ENCODE data around the gene CCDC172. TPM values are rescaled to one million over a fixed set of nuclear protein-coding genes. Genes with fewer than 3 reads are reported as not detected.
A peak's percentile ranks its signal among the peaks of the same experiment; 100 is the strongest.

The CCDC172 gene
- total RNA-seq, 4 donors from 2014 or later: not detected

GRCh38 chr10:116287906-116288501, 36.2 kb upstream of the CCDC172 start:
- no peak overlapping the region for H3K4me3 ChIP-seq
- no peaks in the 10 kb centered on the region for H3K4me1 ChIP-seq
- no peak for DNase-seq (ENCODE audit: extremely low spot score)
- peaks cover 0 to 6% (median 0%) of the 10 kb centered on the region in 4 donors for H3K27me3 ChIP-seq
- TF ChIP-seq EP300 (IDR thresholded peaks at IDR 0.05) (no peak), CTCF (IDR thresholded peaks at IDR 0.05) (peak; percentile 49 to 60 (median 59))
- 71% methylated on average over 1 of the region's 1 CpG for WGBS
- H3K9me3 ChIP-seq: no peaks in the 10 kb centered on the region
- H3K36me3 ChIP-seq: no peaks in the 10 kb centered on the region
- intact Hi-C loops (cut with DNase I): loop anchor here (5.0 to 10.0 kb wide), 2 partner anchors 486 to 573 kb away; no protein-coding TSS in a partner anchor
- no peak overlapping the region for H3K27ac ChIP-seq (replicated peaks in 1 of 4)

- DNase-seq (ENCODE audit: extremely low spot score): no peak
- Histone ChIP-seq H3K27me3 (peaks cover 0 to 6% (median 0%) of the 10 kb centered on the region in 4 donors), H3K4me1 (no peaks in the 10 kb centered on the region), H3K9me3 (no peaks in the 10 kb centered on the region), H3K27ac (replicated peaks in 1 of 4) (no peak overlapping the region), H3K4me3 (no peak overlapping the region), H3K36me3 (no peaks in the 10 kb centered on the region)
- TF ChIP-seq EP300 (IDR thresholded peaks at IDR 0.05): no peak
- TF ChIP-seq POLR2AphosphoS5 (IDR thresholded peaks at IDR 0.05): no peak
- no peak for TF ChIP-seq CTCF (IDR thresholded peaks at IDR 0.05)
- TF ChIP-seq POLR2A (IDR thresholded peaks at IDR 0.05; ENCODE audit: low read depth): no peak
- intact Hi-C loops (cut with DNase I): loop anchor here (5.0 to 10.0 kb wide), 2 partner anchors 487 to 575 kb away; no protein-coding TSS in a partner anchor
- WGBS: 56% methylated on average over 1 of the region's 1 CpG
Measured at GRCh38 chr10:116289652-116290051, 34.6 kb upstream of the CCDC172 start.

GRCh38 chr10:116292493-116292892, 31.8 kb upstream of the CCDC172 start:
- no peak for DNase-seq (ENCODE audit: extremely low spot score)
- TF ChIP-seq POLR2A (IDR thresholded peaks at IDR 0.05; ENCODE audit: low read depth) (no peak), POLR2AphosphoS5 (IDR thresholded peaks at IDR 0.05) (no peak), CTCF (IDR thresholded peaks at IDR 0.05) (no peak), EP300 (IDR thresholded peaks at IDR 0.05) (no peak)
- H3K36me3 ChIP-seq: no peaks in the 10 kb centered on the region
- intact Hi-C loops (cut with DNase I): no loop called here
- no peaks in the 10 kb centered on the region for H3K9me3 ChIP-seq
- no peak overlapping the region for H3K27ac ChIP-seq (replicated peaks in 1 of 4)
- peaks cover 0 to 6% (median 0%) of the 10 kb centered on the region in 4 donors for H3K27me3 ChIP-seq
- no peaks in the 10 kb centered on the region for H3K4me1 ChIP-seq
- H3K4me3 ChIP-seq: no peak overlapping the region

DNA sequence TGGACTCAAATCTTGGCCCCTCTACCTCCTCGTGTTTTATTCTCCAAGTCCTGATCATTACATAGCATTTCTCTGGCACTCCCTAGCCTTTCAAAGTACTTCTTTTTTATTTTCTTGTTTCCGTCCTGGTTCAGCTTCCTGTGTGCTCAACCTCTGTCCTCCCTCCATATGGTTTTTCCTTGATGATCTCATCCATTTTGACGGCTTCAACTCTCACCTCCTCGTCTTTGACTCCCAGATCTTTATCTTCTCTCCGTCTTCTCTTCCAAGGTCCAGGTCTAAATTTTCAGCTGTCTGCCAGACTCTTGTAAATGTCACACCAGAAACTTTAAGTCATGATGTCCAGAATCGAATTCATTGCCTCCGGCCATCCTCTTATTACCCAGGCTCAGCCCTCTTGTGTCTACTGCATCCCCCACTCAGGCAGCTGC, 27.9 kb upstream of the CCDC172 start:
- H3K36me3 ChIP-seq: no peaks in the 10 kb centered on the region

More for the DNA sequence above, 27.9 kb upstream of the CCDC172 start:
- H3K4me1 ChIP-seq: no peaks in the 10 kb centered on the region
- no peaks in the 10 kb centered on the region for H3K9me3 ChIP-seq
- H3K27me3 ChIP-seq: peaks cover 0 to 6% (median 0%) of the 10 kb centered on the region in 4 donors
- DNase-seq (ENCODE audit: extremely low spot score): no peak
- TF ChIP-seq POLR2AphosphoS5 (IDR thresholded peaks at IDR 0.05) (no peak), CTCF (IDR thresholded peaks at IDR 0.05) (no peak), EP300 (IDR thresholded peaks at IDR 0.05) (no peak), POLR2A (IDR thresholded peaks at IDR 0.05; ENCODE audit: low read depth) (no peak)
- intact Hi-C loops (cut with DNase I): no loop called here
- no peak overlapping the region for H3K27ac ChIP-seq (replicated peaks in 1 of 4)
- no peak overlapping the region for H3K4me3 ChIP-seq
- 54% methylated on average over 7 of the region's 7 CpGs for WGBS
